Parathyroid adenoma (tissue), 2 donors: Measurements from ENCODE around the gene DIAPH2.
"Not testable (repeated sequence)": the region's sequence is repeated elsewhere in the genome, so short reads cannot be mapped to it uniquely, and the experiment has no call there.

Source experiments
- H2AFZ ChIP-seq: fragments of 300-600 bp; sonication (generic); one replicate; pipeline ENCODE4 v1.7.0; 2017; ENCODE audit warnings: antibody characterized with exemption, mild to moderate bottlenecking
- H3K27ac ChIP-seq: fragments of 300-600 bp; sonication (generic); one replicate; pipeline ENCODE4 v1.7.0; 2017
- H3K27me3 ChIP-seq: fragments of 300-600 bp; sonication (generic); one replicate; pipeline ENCODE4 v1.7.0; 2017; ENCODE audit warnings: low read length; ENCODE audit not compliant: control insufficient read depth, insufficient read depth
- H3K36me3 ChIP-seq: fragments of 300-600 bp; sonication (generic); one replicate; pipeline ENCODE4 v1.7.0; 2017; ENCODE audit warnings: low read length; ENCODE audit not compliant: control insufficient read depth, insufficient read depth
- H3K4me1 ChIP-seq: fragments of 300-600 bp; sonication (generic); one replicate; pipeline ENCODE4 v1.7.0; 2017; ENCODE audit warnings: control low read depth
- H3K4me2 ChIP-seq: fragments of 300-600 bp; sonication (generic); one replicate; pipeline ENCODE4 v1.7.0; 2017; ENCODE audit warnings: low read length
- H3K4me3 ChIP-seq: fragments of 300-600 bp; sonication (generic); one replicate; pipeline ENCODE4 v1.7.0; 2017; ENCODE audit warnings: low read depth, low read length
- H3K79me2 ChIP-seq: fragments of 300-600 bp; sonication (generic); one replicate; pipeline ENCODE4 v1.7.0; 2017; ENCODE audit warnings: control low read depth
- H3K9ac ChIP-seq: fragments of 300-600 bp; sonication (generic); one replicate; pipeline ENCODE4 v1.7.0; 2017; ENCODE audit warnings: mild to moderate bottlenecking
- H3K9me3 ChIP-seq: fragments of 300-600 bp; sonication (generic); one replicate; pipeline ENCODE4 v1.7.0; 2017; ENCODE audit warnings: low read length; ENCODE audit not compliant: control insufficient read depth
- TF ChIP-seq, protein P1 (sequence below): fragments of 300-600 bp; sonication (generic); IDR thresholded peaks from one replicate; pipeline ENCODE4 v1.7.0; 2017; ENCODE audit warnings: antibody characterized with exemption, mild to moderate bottlenecking
- donor health status: primary hyperparathyroidism.

The DIAPH2 gene

DNA sequence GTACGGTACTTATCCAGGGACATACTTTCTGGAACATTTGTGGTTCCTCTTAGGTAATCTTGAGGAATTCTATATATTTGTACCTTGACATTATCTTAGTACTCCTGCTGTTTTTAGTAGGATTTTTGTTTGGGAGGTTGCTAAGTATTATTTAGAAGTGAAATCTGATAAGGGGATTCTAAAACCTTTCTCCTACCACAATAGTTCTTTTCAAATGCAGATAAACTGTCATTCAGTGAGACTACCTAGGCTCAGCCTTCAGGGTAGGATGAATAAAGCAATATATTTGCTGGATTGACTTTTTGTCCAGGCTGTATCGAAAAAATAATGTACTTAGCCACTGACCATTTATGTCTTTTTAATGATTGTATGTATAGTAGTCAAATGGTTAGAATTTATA, 25.4 kb downstream of the DIAPH2 start:
- no peaks in the 10 kb centered on the region for H3K4me1 ChIP-seq
- no peak overlapping the region for H3K4me2 ChIP-seq
- H3K79me2 ChIP-seq, result no peaks in the 10 kb centered on the region
- H3K4me3 ChIP-seq, result no peak overlapping the region
- H3K9me3 ChIP-seq, result no peaks in the 10 kb centered on the region
- no peaks in the 10 kb centered on the region for H3K27me3 ChIP-seq
- no peak overlapping the region for H3K9ac ChIP-seq
- H3K36me3 ChIP-seq, result no peaks in the 10 kb centered on the region
- H2AFZ ChIP-seq, result no peak overlapping the region
- no peak overlapping the region for H3K27ac ChIP-seq
- TF ChIP-seq, protein P1, sequence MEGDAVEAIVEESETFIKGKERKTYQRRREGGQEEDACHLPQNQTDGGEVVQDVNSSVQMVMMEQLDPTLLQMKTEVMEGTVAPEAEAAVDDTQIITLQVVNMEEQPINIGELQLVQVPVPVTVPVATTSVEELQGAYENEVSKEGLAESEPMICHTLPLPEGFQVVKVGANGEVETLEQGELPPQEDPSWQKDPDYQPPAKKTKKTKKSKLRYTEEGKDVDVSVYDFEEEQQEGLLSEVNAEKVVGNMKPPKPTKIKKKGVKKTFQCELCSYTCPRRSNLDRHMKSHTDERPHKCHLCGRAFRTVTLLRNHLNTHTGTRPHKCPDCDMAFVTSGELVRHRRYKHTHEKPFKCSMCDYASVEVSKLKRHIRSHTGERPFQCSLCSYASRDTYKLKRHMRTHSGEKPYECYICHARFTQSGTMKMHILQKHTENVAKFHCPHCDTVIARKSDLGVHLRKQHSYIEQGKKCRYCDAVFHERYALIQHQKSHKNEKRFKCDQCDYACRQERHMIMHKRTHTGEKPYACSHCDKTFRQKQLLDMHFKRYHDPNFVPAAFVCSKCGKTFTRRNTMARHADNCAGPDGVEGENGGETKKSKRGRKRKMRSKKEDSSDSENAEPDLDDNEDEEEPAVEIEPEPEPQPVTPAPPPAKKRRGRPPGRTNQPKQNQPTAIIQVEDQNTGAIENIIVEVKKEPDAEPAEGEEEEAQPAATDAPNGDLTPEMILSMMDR, result no peak

DNA sequence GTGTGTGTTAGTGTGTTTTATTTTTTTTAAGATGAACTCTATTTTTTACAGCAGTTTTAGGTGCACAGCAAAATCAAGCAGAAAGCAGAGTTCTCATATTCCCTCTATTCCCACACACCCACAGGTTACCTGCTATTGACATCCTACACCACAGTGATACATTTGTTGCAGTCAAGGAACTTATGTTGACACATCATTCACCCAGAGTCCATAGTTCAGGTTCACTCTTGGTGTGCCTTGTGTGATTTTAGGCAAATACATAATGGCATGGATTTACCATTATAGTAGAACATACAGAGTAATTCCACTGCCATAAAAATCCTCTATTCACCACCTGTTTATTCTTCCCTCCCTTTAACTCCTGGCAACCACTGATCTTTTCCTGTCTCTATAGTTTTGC, 28.7 kb downstream of the DIAPH2 start:
- H3K27me3 ChIP-seq, result no peaks in the 10 kb centered on the region
- no peaks in the 10 kb centered on the region for H3K9me3 ChIP-seq
- no peak overlapping the region for H3K9ac ChIP-seq
- no peaks in the 10 kb centered on the region for H3K79me2 ChIP-seq
- TF ChIP-seq, protein P1, result no peak
- no peaks in the 10 kb centered on the region for H3K4me1 ChIP-seq
- H3K36me3 ChIP-seq, result no peaks in the 10 kb centered on the region
- no peak overlapping the region for H2AFZ ChIP-seq
- H3K27ac ChIP-seq, result no peak overlapping the region
- H3K4me3 ChIP-seq, result no peak overlapping the region
- no peak overlapping the region for H3K4me2 ChIP-seq

DNA sequence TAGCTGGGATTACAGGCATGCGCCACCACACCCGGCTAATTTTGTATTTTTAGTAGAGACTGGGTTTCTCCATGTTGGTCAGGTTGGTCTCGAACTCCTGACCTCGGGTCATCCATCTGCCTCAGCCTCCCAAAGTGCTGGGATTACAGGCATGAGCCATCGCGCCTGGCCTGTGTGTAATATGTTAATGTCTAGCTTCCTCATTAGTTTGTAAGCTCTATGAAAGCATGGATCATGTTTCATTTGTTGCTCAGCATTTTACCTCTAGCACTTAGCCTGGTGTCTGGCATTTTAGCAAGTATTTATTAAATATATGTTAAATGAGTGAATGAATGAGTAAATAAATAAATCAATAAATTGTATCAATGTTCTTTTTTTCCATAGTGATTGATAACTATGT, 29.8 kb downstream of the DIAPH2 start:
- H3K4me3 ChIP-seq, H3K27ac ChIP-seq, H3K4me1 ChIP-seq, H3K9me3 ChIP-seq, H3K9ac ChIP-seq, H3K36me3 ChIP-seq, H3K27me3 ChIP-seq, H3K4me2 ChIP-seq, H2AFZ ChIP-seq, H3K79me2 ChIP-seq: not testable (repeated sequence)

DNA sequence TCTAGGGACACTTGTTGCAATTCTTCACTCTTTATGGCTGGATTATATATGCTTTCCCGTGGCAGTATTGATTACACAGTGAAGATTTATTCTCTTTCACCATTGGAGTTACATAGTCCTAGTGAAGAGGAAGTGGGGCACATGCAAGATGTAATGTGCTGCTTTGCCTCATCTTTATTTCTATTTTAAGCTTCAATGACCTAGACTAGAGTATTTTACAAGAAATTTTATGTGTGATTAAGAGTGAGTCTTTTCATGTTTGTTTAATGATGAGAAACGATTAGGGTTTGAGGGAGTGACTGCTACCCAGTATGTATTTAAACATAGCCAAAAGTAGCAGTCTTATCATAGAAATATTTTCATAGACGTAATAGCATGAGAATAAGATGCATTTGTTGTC, 30.8 kb downstream of the DIAPH2 start:
- H3K9ac ChIP-seq, result no peak overlapping the region
- no peak overlapping the region for H3K4me2 ChIP-seq
- no peak overlapping the region for H2AFZ ChIP-seq
- no peaks in the 10 kb centered on the region for H3K9me3 ChIP-seq
- H3K27me3 ChIP-seq, result no peaks in the 10 kb centered on the region
- no peaks in the 10 kb centered on the region for H3K36me3 ChIP-seq
- TF ChIP-seq, protein P1, result no peak
- H3K27ac ChIP-seq, result no peak overlapping the region
- H3K4me1 ChIP-seq, result no peaks in the 10 kb centered on the region
- H3K4me3 ChIP-seq, result no peak overlapping the region
- no peaks in the 10 kb centered on the region for H3K79me2 ChIP-seq

DNA sequence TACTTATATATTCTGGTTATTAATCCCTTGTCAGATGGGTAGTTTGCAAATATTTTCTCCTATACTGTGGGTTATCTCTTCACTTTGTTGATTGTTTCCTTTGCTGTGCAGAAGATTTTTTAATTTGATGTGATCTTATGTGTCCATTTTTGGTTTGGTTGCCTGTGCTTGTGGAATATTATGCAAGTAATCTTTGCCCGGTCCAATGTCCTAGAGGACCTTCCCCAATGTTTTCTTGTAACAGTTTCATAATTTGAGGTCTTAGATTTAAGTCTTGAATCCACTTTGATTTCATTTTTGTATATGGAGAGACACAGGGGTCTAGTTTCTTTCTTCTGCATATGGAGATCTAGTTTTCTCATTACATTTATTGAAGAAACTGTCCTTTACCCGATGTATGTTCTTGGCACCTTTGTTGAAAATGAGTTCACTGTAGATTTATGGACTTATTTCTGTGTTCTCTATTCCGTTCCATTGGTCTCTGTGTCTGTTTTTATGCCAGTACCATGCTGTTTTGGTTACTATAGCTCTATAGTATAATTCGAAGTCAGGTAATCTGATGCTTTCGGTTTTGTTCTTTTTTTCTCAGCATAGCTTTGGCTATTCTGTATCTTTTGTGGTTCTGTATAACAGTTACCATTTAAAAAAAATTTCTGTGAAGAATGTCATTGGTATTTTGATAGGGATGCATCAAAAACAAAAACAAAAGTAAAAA, 34.7 kb downstream of the DIAPH2 start:
- Histone ChIP-seq H3K27ac (no peak overlapping the region), H3K9me3 (no peaks in the 10 kb centered on the region), H2AFZ (no peak overlapping the region), H3K9ac (no peak overlapping the region), H3K4me1 (peaks cover 2% of the 10 kb centered on the region), H3K79me2 (no peaks in the 10 kb centered on the region), H3K27me3 (no peaks in the 10 kb centered on the region), H3K4me3 (no peak overlapping the region), H3K4me2 (no peak overlapping the region), H3K36me3 (no peaks in the 10 kb centered on the region)
- TF ChIP-seq, protein P1, result no peak
